ENCODE measurements around the gene SORCS1. TPM values are rescaled to one million over a fixed set of nuclear protein-coding genes. Genes with fewer than 3 reads are reported as not detected.

SORCS1 gene
- polyA plus RNA-seq, 1 donor from 2014 or later: not detected

GRCh38 chr10:107083388-107084009 is 81.0 kb downstream of the SORCS1 start:
- Mint-ChIP-seq H3K27me3 (no peaks in the 10 kb centered on the region), H3K36me3 (no peaks in the 10 kb centered on the region), H3K4me3 (no peak overlapping the region), H3K9me3 (peaks cover 0 to 6% (median 2%) of the 10 kb centered on the region in 3 donors), H3K4me1 (no peaks in the 10 kb centered on the region), H3K27ac (no peak overlapping the region)

- H3K36me3 Mint-ChIP-seq: no peaks in the 10 kb centered on the region
- no peak overlapping the region for H3K4me3 Mint-ChIP-seq
- peaks cover 0 to 3% (median 2%) of the 10 kb centered on the region in 3 donors for H3K9me3 Mint-ChIP-seq
- no peak overlapping the region for H3K27ac Mint-ChIP-seq
- no peaks in the 10 kb centered on the region for H3K4me1 Mint-ChIP-seq
- H3K27me3 Mint-ChIP-seq: no peaks in the 10 kb centered on the region
These were observed 82.9 kb downstream of the SORCS1 start for GRCh38 chr10:107081644-107082043.

GRCh38 chr10:107075117-107075516 is 89.4 kb downstream of the SORCS1 start:
- Mint-ChIP-seq H3K27me3 (no peaks in the 10 kb centered on the region), H3K4me1 (no peaks in the 10 kb centered on the region), H3K36me3 (no peaks in the 10 kb centered on the region), H3K9me3 (peaks cover 0 to 7% (median 0%) of the 10 kb centered on the region in 3 donors), H3K27ac (no peak overlapping the region), H3K4me3 (no peak overlapping the region)

GRCh38 chr10:107072786-107073185 is 91.7 kb downstream of the SORCS1 start:
- H3K36me3 Mint-ChIP-seq: no peaks in the 10 kb centered on the region

GRCh38 chr10:107072028-107072427 is 92.5 kb downstream of the SORCS1 start:
- Mint-ChIP-seq H3K4me1 (no peaks in the 10 kb centered on the region), H3K27ac (no peak overlapping the region), H3K36me3 (no peaks in the 10 kb centered on the region), H3K4me3 (no peak overlapping the region), H3K9me3 (peaks cover 0 to 7% (median 0%) of the 10 kb centered on the region in 3 donors), H3K27me3 (no peaks in the 10 kb centered on the region)

More at GRCh38 chr10:107072786-107073185, 91.7 kb downstream of the SORCS1 start:
- Mint-ChIP-seq H3K27ac (no peak overlapping the region), H3K27me3 (no peaks in the 10 kb centered on the region), H3K9me3 (peaks cover 0 to 7% (median 0%) of the 10 kb centered on the region in 3 donors), H3K4me1 (no peaks in the 10 kb centered on the region), H3K4me3 (no peak overlapping the region)

GRCh38 chr10:107071301-107071700 is 93.2 kb downstream of the SORCS1 start:
- Mint-ChIP-seq H3K27ac (no peak overlapping the region), H3K4me1 (no peaks in the 10 kb centered on the region), H3K9me3 (peaks cover 0 to 7% (median 0%) of the 10 kb centered on the region in 3 donors), H3K27me3 (no peaks in the 10 kb centered on the region), H3K4me3 (no peak overlapping the region), H3K36me3 (no peaks in the 10 kb centered on the region)

- H3K4me1 Mint-ChIP-seq: no peaks in the 10 kb centered on the region
- no peak overlapping the region for H3K27ac Mint-ChIP-seq
These were observed 96.7 kb downstream of the SORCS1 start for GRCh38 chr10:107067843-107068242.

GRCh38 chr10:107064075-107064474 is 100.4 kb downstream of the SORCS1 start:
- no peak overlapping the region for H3K27ac Mint-ChIP-seq
- no peak overlapping the region for H3K4me3 Mint-ChIP-seq
- no peaks in the 10 kb centered on the region for H3K27me3 Mint-ChIP-seq
- no peaks in the 10 kb centered on the region for H3K4me1 Mint-ChIP-seq
- peaks cover 0 to 2% (median 0%) of the 10 kb centered on the region in 3 donors for H3K9me3 Mint-ChIP-seq
- no peaks in the 10 kb centered on the region for H3K36me3 Mint-ChIP-seq

More at GRCh38 chr10:107067843-107068242, 96.7 kb downstream of the SORCS1 start:
- no peaks in the 10 kb centered on the region for H3K27me3 Mint-ChIP-seq
- no peak overlapping the region for H3K4me3 Mint-ChIP-seq
- peaks cover 0 to 2% (median 0%) of the 10 kb centered on the region in 3 donors for H3K9me3 Mint-ChIP-seq
- H3K36me3 Mint-ChIP-seq: no peaks in the 10 kb centered on the region

- H3K4me1 Mint-ChIP-seq: no peaks in the 10 kb centered on the region
- H3K27ac Mint-ChIP-seq: no peak overlapping the region
- no peak overlapping the region for H3K4me3 Mint-ChIP-seq
- H3K36me3 Mint-ChIP-seq: no peaks in the 10 kb centered on the region
- peaks cover 0 to 2% (median 0%) of the 10 kb centered on the region in 3 donors for H3K9me3 Mint-ChIP-seq
- no peaks in the 10 kb centered on the region for H3K27me3 Mint-ChIP-seq
These were observed 104.6 kb downstream of the SORCS1 start for GRCh38 chr10:107059872-107060271.

DNA sequence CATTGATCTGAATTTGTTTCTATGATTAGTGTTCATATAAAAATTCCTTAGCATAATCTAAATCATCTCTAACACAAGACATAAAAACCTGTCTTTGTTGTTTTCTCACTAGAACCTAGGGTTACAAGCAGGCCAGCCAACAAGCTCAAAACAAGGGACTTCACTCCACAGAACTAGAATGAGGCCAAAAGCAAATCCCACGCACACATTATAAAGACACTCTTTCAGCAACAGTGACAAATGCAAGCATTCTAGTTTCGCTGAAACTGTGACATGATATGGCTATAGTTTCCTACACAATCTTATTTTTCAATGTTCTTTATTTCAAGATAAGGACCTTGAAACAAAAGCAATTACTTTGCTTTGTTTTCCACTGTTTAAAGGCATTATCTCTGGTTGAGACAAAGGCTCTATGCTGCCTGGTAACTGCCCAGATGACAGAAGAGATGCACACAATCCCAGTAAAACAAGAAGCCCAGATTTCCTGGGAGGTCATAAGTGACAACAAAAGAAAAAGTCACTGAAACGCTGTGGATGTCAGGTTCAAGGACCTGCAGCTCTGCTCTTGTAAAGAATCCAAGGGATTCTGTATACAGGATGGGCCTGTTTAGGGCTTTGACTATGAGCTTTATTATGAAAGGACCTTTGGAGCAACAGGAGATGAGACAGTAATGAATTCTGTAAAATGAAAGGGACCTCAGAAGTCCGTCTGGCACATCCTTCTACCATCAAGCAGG is 105.3 kb downstream of the SORCS1 start:
- Mint-ChIP-seq H3K27ac (no peak overlapping the region), H3K4me3 (no peak overlapping the region), H3K36me3 (no peaks in the 10 kb centered on the region), H3K4me1 (no peaks in the 10 kb centered on the region), H3K27me3 (no peaks in the 10 kb centered on the region), H3K9me3 (no peaks in the 10 kb centered on the region)

- Mint-ChIP-seq H3K36me3 (no peaks in the 10 kb centered on the region), H3K27ac (no peak overlapping the region), H3K27me3 (no peaks in the 10 kb centered on the region), H3K4me1 (no peaks in the 10 kb centered on the region), H3K9me3 (no peaks in the 10 kb centered on the region), H3K4me3 (no peak overlapping the region)
These were observed 106.2 kb downstream of the SORCS1 start for GRCh38 chr10:107058331-107058730.

GRCh38 chr10:107056182-107056581 is 108.3 kb downstream of the SORCS1 start:
- no peaks in the 10 kb centered on the region for H3K9me3 Mint-ChIP-seq
- no peaks in the 10 kb centered on the region for H3K4me1 Mint-ChIP-seq
- no peaks in the 10 kb centered on the region for H3K36me3 Mint-ChIP-seq
- no peaks in the 10 kb centered on the region for H3K27me3 Mint-ChIP-seq
- no peak overlapping the region for H3K4me3 Mint-ChIP-seq
- H3K27ac Mint-ChIP-seq: no peak overlapping the region

DNA sequence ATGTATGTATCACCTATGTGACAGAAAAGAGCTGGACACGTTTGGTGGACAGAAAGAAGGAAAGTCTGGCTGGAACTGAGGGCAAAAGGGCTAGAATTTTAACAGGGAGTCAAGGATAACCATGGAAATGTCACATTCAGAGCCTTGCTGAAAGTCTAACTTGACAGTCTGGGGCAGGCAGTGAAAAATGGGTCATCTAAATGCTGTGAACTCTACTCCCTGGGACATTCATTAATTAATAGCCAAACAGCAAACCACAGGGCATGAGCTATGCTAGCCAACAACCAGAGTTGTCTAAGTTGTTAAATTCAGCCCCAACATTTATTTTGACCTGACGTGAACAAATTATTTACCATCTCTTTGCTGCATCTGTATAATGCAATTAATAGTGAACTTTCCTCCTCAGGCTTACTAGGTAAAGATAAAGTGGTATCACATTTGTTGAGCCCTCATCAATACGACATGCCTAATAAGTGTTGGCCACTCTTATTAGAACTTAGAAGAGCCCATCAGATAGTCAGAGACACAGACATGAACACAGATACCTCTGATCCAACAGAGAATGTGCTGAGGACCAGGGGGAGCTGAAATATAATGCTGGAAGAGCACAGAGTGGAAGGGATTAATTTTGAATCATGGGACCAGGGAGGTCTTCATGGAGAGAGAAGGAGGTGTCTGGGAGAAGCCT is 109.9 kb downstream of the SORCS1 start:
- H3K36me3 Mint-ChIP-seq: no peaks in the 10 kb centered on the region
- no peaks in the 10 kb centered on the region for H3K9me3 Mint-ChIP-seq
- H3K27ac Mint-ChIP-seq: no peak overlapping the region
- no peak overlapping the region for H3K4me3 Mint-ChIP-seq
- no peaks in the 10 kb centered on the region for H3K4me1 Mint-ChIP-seq
- H3K27me3 Mint-ChIP-seq: no peaks in the 10 kb centered on the region

- H3K36me3 Mint-ChIP-seq: no peaks in the 10 kb centered on the region
- H3K4me3 Mint-ChIP-seq: no peak overlapping the region
- no peaks in the 10 kb centered on the region for H3K27me3 Mint-ChIP-seq
- no peak overlapping the region for H3K27ac Mint-ChIP-seq
- H3K4me1 Mint-ChIP-seq: no peaks in the 10 kb centered on the region
- peaks cover 0 to 4% (median 2%) of the 10 kb centered on the region in 3 donors for H3K9me3 Mint-ChIP-seq
These were observed 112.7 kb downstream of the SORCS1 start for GRCh38 chr10:107051769-107052168.

DNA sequence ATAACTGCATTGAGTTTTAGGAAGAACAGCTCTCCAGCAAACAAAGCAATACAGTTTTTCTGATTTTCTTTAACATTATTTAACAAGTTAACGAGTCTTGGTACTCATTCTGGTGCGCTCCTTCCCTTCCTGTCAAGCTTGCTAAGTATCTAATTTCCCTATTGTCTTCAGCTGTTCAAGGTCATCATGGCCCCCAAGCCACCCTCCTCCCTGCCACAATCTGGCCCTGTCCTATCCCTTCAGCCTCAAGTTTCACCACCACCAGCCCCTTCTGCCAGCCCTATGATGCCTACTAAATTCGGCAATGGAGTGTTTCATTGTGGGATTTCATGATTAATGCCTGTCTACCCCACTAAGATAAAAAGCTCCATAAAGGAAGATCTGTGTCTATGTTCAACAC is 121.0 kb downstream of the SORCS1 start:
- Mint-ChIP-seq H3K9me3 (peaks cover 3 to 5% (median 4%) of the 10 kb centered on the region in 3 donors), H3K27me3 (no peaks in the 10 kb centered on the region), H3K36me3 (peaks cover 3% of the 10 kb centered on the region), H3K27ac (no peak overlapping the region), H3K4me1 (no peaks in the 10 kb centered on the region), H3K4me3 (no peak overlapping the region)

Measured in IgD-negative memory B cell (primary cell).